GM21737 (cell line): ENCODE results near the gene C3orf85.

Experiments used
- ATAC-seq: cut with Tn5 transposase; IDR thresholded peaks from one replicate; pipeline ENCODE4 v1.9.1; 2021; ENCODE audit warnings: mild to moderate bottlenecking, moderate library complexity; ENCODE audit not compliant: unreplicated experiment

The C3orf85 gene

DNA sequence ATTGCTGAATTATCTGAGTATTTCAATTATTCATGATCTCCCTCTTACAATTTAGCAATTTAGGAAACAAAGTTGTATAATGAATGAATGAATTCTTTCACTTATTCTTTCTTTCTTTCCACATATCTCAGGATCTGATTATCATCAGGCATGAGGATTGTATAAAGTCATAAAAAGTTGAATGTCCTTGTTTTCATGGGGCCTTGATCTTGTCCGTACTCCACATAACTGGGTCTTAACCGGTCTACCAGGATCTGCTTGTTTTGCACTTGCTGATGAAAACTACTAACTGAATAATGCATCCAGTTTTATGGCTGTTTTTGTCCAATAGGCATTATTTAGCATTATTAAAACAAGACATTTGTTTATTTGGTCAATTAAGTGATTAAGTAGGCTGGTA, 12.6 kb downstream of the C3orf85 start:
- no peak for ATAC-seq

GRCh38 chr3:109152320-109152719, 15.8 kb downstream of the C3orf85 start:
- no peak for ATAC-seq

- ATAC-seq, result no peak
Measured at GRCh38 chr3:109154979-109155378, 18.5 kb downstream of the C3orf85 start.

GRCh38 chr3:109155828-109156227, 19.3 kb downstream of the C3orf85 start:
- ATAC-seq, result no peak

DNA sequence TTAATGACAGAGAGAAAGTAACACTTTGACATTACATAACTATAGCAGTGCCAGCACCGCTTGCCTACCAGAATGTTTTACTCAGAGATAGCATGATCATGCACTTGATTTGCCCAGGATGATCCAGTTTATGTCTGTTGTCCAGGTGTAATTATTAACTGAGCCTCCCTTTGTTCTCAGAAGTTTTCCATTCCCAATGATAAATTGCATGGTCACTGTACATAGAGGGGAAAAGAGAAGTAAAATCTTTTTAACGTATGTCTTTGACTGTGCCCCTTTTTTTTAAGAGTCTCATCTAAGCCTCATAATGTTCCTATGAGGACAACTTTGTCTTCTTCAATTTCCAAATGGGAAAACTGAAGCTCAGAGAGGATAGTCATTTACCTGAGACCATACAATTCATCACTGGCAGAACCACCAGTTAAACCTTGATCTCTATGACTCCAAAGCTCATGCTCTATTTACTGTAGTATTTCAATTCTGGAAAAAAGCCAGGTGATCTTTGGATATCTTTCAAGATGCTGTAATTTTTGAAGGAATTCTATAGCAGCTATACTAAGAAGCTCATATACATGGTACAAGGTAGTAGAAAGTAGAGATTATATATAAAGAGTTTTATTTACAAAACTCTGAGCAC, 25.1 kb downstream of the C3orf85 start:
- no peak for ATAC-seq

- ATAC-seq, result no peak
Measured at GRCh38 chr3:109165905-109166304, 29.4 kb downstream of the C3orf85 start.

- no peak for ATAC-seq
Measured at GRCh38 chr3:109171479-109171878, 35.0 kb downstream of the C3orf85 start.

- no peak for ATAC-seq
Measured at GRCh38 chr3:109175411-109175810, 38.9 kb downstream of the C3orf85 start.

- no peak for ATAC-seq
Measured at GRCh38 chr3:109176726-109177125, 40.2 kb downstream of the C3orf85 start.

DNA sequence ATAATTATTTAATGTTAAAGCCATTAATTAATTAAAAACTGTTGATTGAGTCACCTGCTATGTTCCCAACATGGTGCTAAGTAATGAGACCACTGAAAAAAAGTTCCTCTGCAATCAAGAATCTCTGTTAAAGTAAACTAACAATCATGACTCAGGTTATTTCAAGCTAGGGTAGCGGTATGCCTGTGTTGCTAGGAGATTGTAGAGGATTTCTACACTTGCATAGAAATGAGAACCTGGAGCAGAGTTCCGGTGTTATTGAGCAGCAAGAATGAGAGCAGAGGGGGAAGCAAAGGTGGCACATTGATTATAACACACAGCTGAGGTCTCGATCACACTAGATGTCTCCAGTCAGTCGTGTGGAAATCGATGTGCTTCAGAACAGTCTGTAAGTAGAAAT, 41.4 kb downstream of the C3orf85 start:
- ATAC-seq, result no peak

DNA sequence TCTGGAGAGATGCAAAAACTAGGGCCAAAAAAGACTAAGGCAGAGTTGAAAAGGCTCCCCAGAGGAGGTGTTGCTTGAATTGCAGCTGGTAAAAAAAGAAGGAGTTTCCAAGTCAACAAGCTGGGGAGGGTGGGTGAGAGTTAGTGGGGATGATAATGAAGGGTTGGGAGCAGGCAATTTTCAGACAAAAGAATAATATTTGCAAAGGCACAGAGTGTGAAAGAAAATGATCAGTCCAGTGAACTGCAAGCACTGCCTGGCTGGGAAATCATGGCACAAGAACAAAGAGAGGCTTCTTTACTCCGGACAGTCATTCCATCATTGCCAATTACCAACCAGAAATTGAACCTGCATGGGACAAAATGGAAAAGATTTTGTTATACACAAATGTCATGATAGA, 42.2 kb downstream of the C3orf85 start:
- ATAC-seq, result no peak

DNA sequence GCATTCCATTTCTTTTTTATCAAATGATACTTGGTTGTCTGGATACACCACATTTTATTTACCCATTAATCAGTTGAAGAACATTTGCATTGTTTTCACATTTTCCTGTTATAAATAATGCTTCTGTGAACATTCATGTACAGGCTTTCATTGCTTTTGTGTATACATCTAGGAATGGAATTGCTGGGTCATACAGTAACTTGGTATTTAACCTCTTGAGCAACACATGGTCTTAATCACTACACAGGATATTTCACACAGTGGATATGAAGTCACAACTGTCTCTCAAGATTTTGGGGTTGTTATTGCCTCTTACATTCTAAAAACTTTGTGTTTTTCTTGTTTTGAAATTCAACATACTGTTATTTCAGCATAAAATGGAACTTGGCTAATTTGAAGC, 48.2 kb downstream of the C3orf85 start:
- ATAC-seq, result no peak

- ATAC-seq, result no peak
Measured at GRCh38 chr3:109187390-109187789, 50.9 kb downstream of the C3orf85 start.

GRCh38 chr3:109188741-109189140, 52.2 kb downstream of the C3orf85 start:
- ATAC-seq, result no peak

- no peak for ATAC-seq
Measured at GRCh38 chr3:109191421-109191820, 54.9 kb downstream of the C3orf85 start.

- ATAC-seq, result no peak
Measured at GRCh38 chr3:109195815-109196214, 59.3 kb downstream of the C3orf85 start.
